Measurements from ENCODE around the gene ITGB5.

The ITGB5 gene

DNA sequence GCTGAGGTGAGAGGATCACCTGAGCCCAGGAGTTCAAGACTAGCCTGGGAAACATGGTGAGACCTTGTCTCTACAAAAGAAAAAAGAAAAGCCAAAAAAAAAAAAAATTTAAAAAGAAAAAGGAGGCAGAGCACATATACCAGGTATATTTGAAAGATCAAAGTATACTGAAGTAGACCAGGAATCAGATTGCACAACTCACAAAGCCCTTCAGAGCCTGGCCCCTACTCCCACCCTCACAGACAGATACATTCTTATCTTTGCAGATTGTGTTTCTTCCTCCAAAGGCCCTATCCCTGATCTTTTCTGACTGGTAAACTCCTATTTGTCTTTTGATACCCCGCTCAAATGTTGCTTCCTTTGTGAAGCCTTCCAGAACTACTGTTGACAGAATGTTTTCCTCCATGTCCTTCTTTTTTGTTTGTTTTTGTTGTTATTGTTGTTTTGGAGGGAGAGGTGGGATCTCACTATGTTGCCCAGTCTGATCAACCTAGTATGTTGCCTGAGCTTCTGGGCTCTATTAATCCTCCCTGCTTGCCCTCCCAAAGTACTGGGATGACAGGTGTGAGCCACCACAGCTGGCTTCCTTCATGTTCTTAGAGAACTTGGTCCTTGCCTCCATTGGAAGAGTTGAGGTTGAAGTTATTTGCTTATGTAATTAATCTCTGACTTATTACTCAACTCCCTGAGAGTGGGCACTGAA is 9.8 kb upstream of the ITGB5 start:
- no peak overlapping the region for H3K27ac ChIP-seq
- no peak for DNase-seq (ENCODE audit: low read depth, low spot score)

DNA sequence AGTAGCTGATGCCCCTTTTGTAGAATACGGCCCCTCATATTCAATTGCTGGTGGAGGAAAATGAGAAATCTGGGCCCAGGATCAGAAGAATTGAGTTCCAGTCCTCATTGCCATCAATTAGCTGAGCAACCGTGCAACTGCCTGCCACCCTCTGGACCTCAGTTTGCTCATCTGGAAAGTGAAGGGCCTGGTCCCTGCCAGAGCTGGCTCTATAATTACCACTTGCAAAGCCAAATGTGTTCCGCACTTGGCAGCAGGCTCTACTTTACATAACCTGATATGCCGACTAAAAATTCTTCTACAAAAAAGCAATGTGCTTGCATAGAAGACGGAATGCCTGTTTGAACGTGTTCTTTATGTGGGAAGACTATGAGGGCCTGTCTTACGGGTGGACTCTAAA is 8.6 kb upstream of the ITGB5 start:
- H3K27ac ChIP-seq, result no peak overlapping the region
- no peak for DNase-seq (ENCODE audit: low read depth, low spot score)

DNA sequence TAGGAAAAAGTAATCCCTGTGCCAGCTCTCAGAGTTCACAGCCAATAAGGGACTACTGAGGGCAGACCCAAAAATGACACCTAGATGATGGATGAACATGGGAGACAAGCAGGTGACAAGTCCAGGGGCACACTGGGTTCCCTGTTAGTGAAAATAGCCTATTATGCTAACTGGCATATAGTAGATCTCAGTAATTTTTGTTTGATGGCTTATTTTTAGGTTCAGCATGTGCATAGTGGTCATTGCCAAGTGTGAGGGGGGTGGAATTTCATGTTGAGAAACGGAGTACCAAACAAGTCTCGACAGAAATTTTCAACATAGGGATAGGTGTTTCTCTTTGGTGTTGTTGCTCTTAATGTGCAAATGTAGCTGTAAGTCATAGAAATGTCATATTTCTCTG is 6.4 kb upstream of the ITGB5 start:
- no peak overlapping the region for H3K27ac ChIP-seq

GRCh38 chr3:124890573-124891190 is 3.5 kb upstream of the ITGB5 start:
- no peak for DNase-seq (ENCODE audit: low read depth, low spot score)
- H3K27ac ChIP-seq, result peak overlapping the region; percentile 16

More for the DNA sequence above, 6.4 kb upstream of the ITGB5 start:
- no peak for DNase-seq (ENCODE audit: low read depth, low spot score)

DNA sequence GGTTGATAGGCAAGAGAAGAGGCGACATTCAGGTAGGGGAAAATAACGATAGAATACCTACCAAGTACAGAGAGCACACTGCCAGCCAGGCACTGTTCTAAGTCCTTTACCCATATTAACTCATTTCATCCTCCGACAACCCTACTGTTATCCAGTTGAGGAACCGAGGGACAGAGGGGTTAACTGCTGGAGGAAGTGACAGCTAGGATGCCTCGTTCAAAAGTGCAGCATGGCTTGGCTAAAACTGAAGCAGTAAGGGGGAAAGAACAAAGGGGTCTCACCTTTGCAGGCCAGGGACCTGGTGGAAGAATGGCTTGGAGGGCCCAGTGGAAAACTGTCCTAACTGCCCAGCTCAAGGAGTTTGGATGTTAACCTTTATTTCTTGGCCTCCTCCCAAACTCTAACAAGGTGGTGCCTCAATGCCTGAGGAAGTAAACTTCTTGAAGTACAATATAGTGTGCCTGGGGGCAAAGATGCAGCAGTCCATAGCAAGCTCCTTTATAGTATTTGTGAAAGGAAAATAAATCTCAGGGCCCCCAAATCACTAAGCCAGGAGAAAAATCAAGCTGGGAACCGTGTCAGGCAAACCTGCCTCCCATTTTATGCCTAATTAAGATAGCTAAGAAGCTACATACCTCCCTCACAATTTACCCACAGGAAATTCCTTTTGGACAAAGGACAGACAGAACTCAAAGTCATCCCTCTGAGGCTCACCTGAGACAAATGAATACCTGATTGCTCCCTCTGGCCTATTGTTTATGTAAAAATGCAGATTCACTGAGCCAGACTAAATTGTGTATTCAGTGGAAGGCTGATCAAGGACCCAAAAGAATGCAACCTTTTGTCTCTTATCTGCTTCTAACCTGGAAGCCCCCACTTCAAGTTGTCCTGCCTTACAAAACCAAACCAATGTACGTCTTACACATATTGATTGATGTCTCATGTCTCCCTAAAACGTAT is 1.6 kb upstream of the ITGB5 start:
- H3K27ac ChIP-seq, result no peak overlapping the region
- no peak for DNase-seq (ENCODE audit: low read depth, low spot score)

DNA sequence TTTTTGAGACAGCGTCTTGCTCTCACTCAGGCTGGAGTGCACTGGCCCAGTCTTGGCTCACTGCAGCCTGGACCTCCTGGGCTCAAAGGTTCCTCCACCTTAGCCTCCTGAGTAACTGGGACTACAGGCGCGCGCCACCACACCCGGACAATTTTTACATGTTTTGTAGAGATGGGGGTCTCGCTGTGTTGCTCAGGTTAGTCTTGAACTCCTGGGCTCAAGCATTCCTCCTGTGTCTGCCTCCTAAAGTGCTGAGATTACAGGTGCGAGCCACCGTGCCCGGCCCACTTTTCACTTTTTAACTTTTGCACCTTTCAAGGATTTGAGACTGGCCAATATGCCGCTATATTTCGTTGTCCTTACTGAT is 750 bp upstream of the ITGB5 start:
- peak overlapping the region; percentile 97 for H3K27ac ChIP-seq
- DNase-seq (ENCODE audit: low read depth, low spot score), result no peak

- no peak for DNase-seq (ENCODE audit: low read depth, low spot score)
- peak overlapping the region; percentile 97 for H3K27ac ChIP-seq
Measured at GRCh38 chr3:124886168-124887056, 753 bp downstream of the ITGB5 start.

GRCh38 chr3:124885466-124886167 is 1.5 kb downstream of the ITGB5 start:
- peak overlapping the region; percentile 97 for H3K27ac ChIP-seq
- no peak for DNase-seq (ENCODE audit: low read depth, low spot score)

DNA sequence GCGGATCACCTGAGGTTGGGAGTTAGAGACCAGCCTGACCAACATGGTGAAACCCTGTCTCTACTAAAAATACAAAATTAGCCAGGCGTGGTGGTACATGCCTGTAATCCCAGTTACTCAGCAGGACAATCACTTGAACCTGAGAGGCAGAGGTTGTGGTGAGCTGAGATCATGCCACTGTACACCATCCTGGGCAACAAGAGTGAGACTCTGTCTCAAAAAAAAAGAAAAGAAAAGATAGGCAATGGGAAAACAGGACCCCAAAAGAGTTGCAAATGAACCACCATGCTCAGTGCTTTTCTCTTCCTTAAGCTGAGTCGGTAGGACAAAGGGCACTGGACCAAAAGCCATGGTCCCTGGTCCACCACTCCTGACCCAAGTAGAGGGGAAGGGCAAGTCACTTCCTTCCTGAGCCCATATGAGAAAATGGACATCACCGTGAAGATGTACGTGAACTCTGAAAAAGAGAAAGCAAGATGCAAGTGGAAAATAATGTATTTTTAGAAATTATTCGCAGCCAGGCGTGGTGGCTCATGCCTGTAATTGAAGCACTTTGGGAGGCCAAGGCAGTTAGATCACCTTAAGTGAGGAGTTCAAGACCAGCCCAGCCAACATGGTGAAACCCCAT is 2.6 kb downstream of the ITGB5 start:
- H3K27ac ChIP-seq, result peak overlapping the region; percentile 97
- no peak for DNase-seq (ENCODE audit: low read depth, low spot score)

GRCh38 chr3:124883766-124884473 is 3.2 kb downstream of the ITGB5 start:
- peak overlapping the region; percentile 97 for H3K27ac ChIP-seq

GRCh38 chr3:124882816-124883747 is 4.1 kb downstream of the ITGB5 start:
- DNase-seq (ENCODE audit: low read depth, low spot score), result no peak
- H3K27ac ChIP-seq, result peak overlapping the region; percentile 97

More at GRCh38 chr3:124883766-124884473, 3.2 kb downstream of the ITGB5 start:
- no peak for DNase-seq (ENCODE audit: low read depth, low spot score)

- DNase-seq (ENCODE audit: low read depth, low spot score), result no peak
- H3K27ac ChIP-seq, result peak overlapping the region; percentile 97
Measured at GRCh38 chr3:124881976-124882697, 5.0 kb downstream of the ITGB5 start.

GRCh38 chr3:124879337-124879680 is 7.9 kb downstream of the ITGB5 start:
- DNase-seq (ENCODE audit: low read depth, low spot score), result no peak

DNA sequence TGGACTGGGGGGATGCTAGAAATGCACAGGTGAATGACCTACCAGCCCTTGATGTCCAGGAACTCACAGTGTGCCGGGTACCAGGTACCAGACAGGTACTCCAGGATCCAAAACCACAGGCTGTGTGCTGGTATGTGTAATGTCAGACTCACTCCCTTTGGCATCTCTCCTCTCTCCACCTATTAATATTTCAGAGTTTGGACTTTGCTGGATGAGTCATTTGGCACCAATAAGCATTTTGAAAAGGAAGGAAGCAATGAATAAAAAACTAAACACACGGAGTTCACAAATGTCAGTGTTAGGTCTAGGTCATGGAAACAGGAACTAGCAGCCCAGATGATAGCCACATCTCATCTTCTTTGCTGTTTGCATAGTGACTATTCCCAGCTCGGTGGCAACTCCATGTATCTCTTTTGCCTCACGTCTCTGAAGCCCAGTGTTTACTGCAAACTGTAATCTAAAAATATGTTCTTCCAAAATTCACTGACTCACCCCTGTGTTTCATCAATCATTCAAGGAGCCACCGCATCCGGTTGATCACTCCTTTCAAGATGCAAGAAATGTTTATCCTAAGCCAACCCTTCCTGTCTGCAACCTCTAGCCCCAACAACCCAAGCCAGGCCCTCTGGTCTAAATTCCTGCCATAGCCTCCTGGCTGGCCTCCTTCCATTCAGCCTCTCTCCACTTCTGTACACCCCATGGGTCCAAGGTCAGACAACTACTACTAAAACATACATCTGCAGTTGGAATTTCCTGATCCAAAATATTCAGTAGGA is 8.4 kb downstream of the ITGB5 start:
- peak overlapping the region; percentile 97 for H3K27ac ChIP-seq
- peak; percentile 87 for DNase-seq (ENCODE audit: low read depth, low spot score)

More at GRCh38 chr3:124879337-124879680, 7.9 kb downstream of the ITGB5 start:
- peak overlapping the region; percentile 97 for H3K27ac ChIP-seq

- peak overlapping the region; percentile 97 for H3K27ac ChIP-seq
- DNase-seq (ENCODE audit: low read depth, low spot score), result no peak
Measured at GRCh38 chr3:124877674-124878073, 9.5 kb downstream of the ITGB5 start.

DNA sequence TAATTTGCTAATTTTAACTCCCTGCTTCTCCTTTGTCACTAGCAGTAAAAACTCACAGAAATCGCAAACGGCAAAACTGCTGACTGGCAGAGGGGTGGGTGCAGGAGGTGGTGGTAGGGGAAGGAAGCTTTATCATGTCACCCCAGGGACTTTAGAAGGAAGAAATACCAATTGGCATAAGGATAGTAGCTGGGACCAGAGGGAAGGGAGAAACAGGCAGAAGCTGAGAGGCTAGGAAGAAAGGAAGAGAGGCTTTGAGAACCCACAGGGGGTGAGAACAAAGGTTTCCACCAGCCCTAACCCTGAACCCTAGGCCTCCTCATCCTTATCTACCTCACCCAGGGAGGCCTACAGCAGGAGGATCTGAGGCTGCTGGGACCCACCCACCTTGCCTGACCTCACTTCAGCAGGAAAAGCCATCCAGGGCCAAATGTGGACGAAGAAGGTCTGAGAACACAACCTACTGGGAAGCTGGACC is 10.7 kb downstream of the ITGB5 start:
- H3K27ac ChIP-seq, result no peak overlapping the region
- no peak for DNase-seq (ENCODE audit: low read depth, low spot score)

All from epithelial cell of prostate (primary cell).